HL-60 (cell line): ENCODE measurements around the gene ANO7.

Experiments
- DNase-seq, 2 experiments: peaks; one replicate each; pipeline ENCODE4 v3.0.0-alpha.2; 2010 to 2020; ENCODE audit warnings: low read depth in 1 of 2, low spot score in 1 of 2
- H3K27ac ChIP-seq: fragments of 250-450 bp; sonication (Bioruptor Pico); replicated peaks from 2 replicates; pipeline ENCODE4 v1.5.1; 2020; ENCODE audit warnings: mild to moderate bottlenecking, moderate library complexity
- H3K27me3 ChIP-seq: fragments of 250-450 bp; sonication (Bioruptor Pico); 2 replicates; pipeline ENCODE4 v1.5.1; 2021; ENCODE audit warnings: mild to moderate bottlenecking, moderate library complexity; ENCODE audit not compliant: insufficient read depth, poor library complexity, severe bottlenecking
- H3K4me3 ChIP-seq: replicated peaks from 2 replicates; pipeline ENCODE4 v1.5.1; 2011; ENCODE audit warnings: mild to moderate bottlenecking, control low read depth, low read length; ENCODE audit not compliant: insufficient read depth
- CTCF ChIP-seq: IDR thresholded peaks from one replicate; pipeline ENCODE4 v1.5.1; 2011; ENCODE audit warnings: low read length, control low read depth, inconsistent platforms; ENCODE audit not compliant: insufficient read depth
- GABPA ChIP-seq: IDR thresholded peaks from 2 replicates; pipeline ENCODE4 v1.6.1; 2012; ENCODE audit warnings: low read depth
- POLR2AphosphoS5 ChIP-seq: IDR thresholded peaks from 2 replicates; pipeline ENCODE4 v1.6.1; 2012; ENCODE audit warnings: low read depth
- REST ChIP-seq: IDR thresholded peaks from 2 replicates; pipeline ENCODE4 v1.6.1; 2012; ENCODE audit warnings: low read depth; ENCODE audit not compliant: insufficient replicate concordance
- SPI1 ChIP-seq: IDR thresholded peaks from 2 replicates; pipeline ENCODE4 v1.6.1; 2012; ENCODE audit warnings: low read depth, mild to moderate bottlenecking, borderline replicate concordance

ANO7 gene

GRCh38 chr2:241198381-241199279, 10.2 kb downstream of the ANO7 start:
- no peak for DNase-seq
- no peaks in the 10 kb centered on the region for H3K27me3 ChIP-seq
- TF ChIP-seq CTCF, result no peak
- no peak for TF ChIP-seq SPI1
- TF ChIP-seq GABPA, result no peak
- no peak for TF ChIP-seq POLR2AphosphoS5
- TF ChIP-seq REST, result no peak
- no peak overlapping the region for H3K4me3 ChIP-seq
- no peak overlapping the region for H3K27ac ChIP-seq

- no peaks in the 10 kb centered on the region for H3K27me3 ChIP-seq
- no peak for DNase-seq
- no peak overlapping the region for H3K4me3 ChIP-seq
- TF ChIP-seq POLR2AphosphoS5, result no peak
- TF ChIP-seq REST, result no peak
- no peak overlapping the region for H3K27ac ChIP-seq
Observed at GRCh38 chr2:241199286-241199685, 10.8 kb downstream of the ANO7 start.

- peak; percentile 78 to 83 for DNase-seq
- H3K27me3 ChIP-seq, result no peaks in the 10 kb centered on the region
- H3K27ac ChIP-seq, result peak overlapping the region; percentile 92
- TF ChIP-seq REST, result no peak
- peak; percentile 46; the same call in 1 of the 2 replicates for TF ChIP-seq POLR2AphosphoS5
- H3K4me3 ChIP-seq, result peak overlapping the region; percentile 59
Observed at GRCh38 chr2:241199897-241200821, 11.7 kb downstream of the ANO7 start.
